Measurements from ENCODE around the gene MAGI1.

DNA sequence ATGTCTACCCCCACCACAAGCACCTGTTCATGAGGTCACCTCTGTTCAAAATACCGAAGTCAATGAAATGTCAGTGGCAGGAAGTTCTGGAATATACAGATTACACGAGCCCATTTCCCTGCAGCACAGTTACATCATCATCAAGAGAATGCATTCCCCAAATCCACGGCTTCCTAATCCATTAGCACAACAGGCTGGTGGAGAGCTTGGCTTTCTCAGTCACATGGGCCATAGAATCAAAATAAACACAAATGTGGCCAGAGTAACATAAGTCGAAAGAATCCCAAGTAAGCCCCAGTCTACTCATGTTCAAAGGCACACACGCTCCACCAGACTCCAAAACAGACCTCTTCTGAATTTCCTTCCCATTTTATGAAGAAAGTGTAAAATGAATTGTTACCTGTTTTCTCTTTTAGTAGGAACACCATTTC, 419.3 kb downstream of the MAGI1 start:
- TF ChIP-seq, protein P1, sequence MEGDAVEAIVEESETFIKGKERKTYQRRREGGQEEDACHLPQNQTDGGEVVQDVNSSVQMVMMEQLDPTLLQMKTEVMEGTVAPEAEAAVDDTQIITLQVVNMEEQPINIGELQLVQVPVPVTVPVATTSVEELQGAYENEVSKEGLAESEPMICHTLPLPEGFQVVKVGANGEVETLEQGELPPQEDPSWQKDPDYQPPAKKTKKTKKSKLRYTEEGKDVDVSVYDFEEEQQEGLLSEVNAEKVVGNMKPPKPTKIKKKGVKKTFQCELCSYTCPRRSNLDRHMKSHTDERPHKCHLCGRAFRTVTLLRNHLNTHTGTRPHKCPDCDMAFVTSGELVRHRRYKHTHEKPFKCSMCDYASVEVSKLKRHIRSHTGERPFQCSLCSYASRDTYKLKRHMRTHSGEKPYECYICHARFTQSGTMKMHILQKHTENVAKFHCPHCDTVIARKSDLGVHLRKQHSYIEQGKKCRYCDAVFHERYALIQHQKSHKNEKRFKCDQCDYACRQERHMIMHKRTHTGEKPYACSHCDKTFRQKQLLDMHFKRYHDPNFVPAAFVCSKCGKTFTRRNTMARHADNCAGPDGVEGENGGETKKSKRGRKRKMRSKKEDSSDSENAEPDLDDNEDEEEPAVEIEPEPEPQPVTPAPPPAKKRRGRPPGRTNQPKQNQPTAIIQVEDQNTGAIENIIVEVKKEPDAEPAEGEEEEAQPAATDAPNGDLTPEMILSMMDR (IDR thresholded peaks at IDR 0.05 in 8 of 11, conservative IDR thresholded peaks at IDR 0.05 in 3 of 11), result no peak
- TF ChIP-seq POLR2A (IDR thresholded peaks at IDR 0.05), result no peak
